ENCODE measurements around the gene BRS3. TPM values are rescaled to one million over a fixed set of nuclear protein-coding genes. Genes with fewer than 3 reads are reported as not detected.

Gene BRS3
- total and polyA plus RNA-seq, 2 experiments from 2014 or later: not detected

GRCh38 chrX:136529795-136530194 is 42.0 kb downstream of the BRS3 start (continued):
- TF ChIP-seq ZNF462 (CRISPR knock-in tag; IDR thresholded peaks at IDR 0.05) (no peak), CTCF (conservative IDR thresholded peaks at IDR 0.05; ENCODE audit: low read depth in 2 of 2) (no peak), POLR2AphosphoS5 (IDR thresholded peaks at IDR 0.05; ENCODE audit: low read depth) (no peak), EZH2phosphoT487 (IDR thresholded peaks at IDR 0.05; ENCODE audit: unreplicated experiment) (no peak)

GRCh38 chrX:136531951-136532350 is 44.2 kb downstream of the BRS3 start, which contains the start of gene VGLL1:
TSS of gene VGLL1 (plus strand) at chrX:136532215. CDS start at chrX:136536021, 3,806 bp downstream.
- no peaks in the 10 kb centered on the region for H3K79me2 ChIP-seq (replicated peaks; ENCODE audit: insufficient read depth)
- no peaks in the 10 kb centered on the region for H3K4me1 ChIP-seq (ENCODE audit: insufficient read depth)
- H3K4me2 ChIP-seq: no peak within 1 kb of the TSS
- Mint-ChIP-seq H3K9me3 (no peaks in the 10 kb centered on the region), H3K27me3 (ENCODE audit: insufficient read depth, low read depth, poor library complexity) (peaks cover 4% of the 10 kb centered on the region), H3K4me3 (no peak within 1 kb of the TSS), H3K4me1 (peaks cover 8% of the 10 kb centered on the region; the same call in 2 of the 3 replicates), H3K27ac (no peak within 1 kb of the TSS), H3K36me3 (ENCODE audit: low read depth) (no peaks in the 10 kb centered on the region)
- H3K4me3 ChIP-seq: no peak within 1 kb of the TSS
- H3K36me3 ChIP-seq (ENCODE audit: insufficient read depth): no peaks in the 10 kb centered on the region
- ATAC-seq (no peak), DNase-seq (ENCODE audit: low spot score) (no peak)
- no peaks in the 10 kb centered on the region for H3K27me3 ChIP-seq (ENCODE audit: insufficient read depth)
- H4K20me1 ChIP-seq (replicated peaks; ENCODE audit: insufficient read depth): no peaks in the 10 kb centered on the region
- H3F3A ChIP-seq (replicated peaks; ENCODE audit: low read depth): no peaks in the 10 kb centered on the region
- H3K9me2 ChIP-seq (ENCODE audit: insufficient read depth): no peaks in the 10 kb centered on the region
- H3K27ac ChIP-seq (ENCODE audit: low read depth): no peak within 1 kb of the TSS
- H2AFZ ChIP-seq: no peak within 1 kb of the TSS
- no peak for TF ChIP-seq STAT1 (IDR thresholded peaks at IDR 0.05; ENCODE audit: unreplicated experiment)
- TF ChIP-seq ZNF114 (CRISPR knock-in tag; IDR thresholded peaks at IDR 0.05): no peak
- TF ChIP-seq EZH2phosphoT487 (IDR thresholded peaks at IDR 0.05; ENCODE audit: unreplicated experiment): no peak
- no peak for TF ChIP-seq NANOG (IDR thresholded peaks at IDR 0.05; ENCODE audit: borderline replicate concordance)
- TF ChIP-seq ZNF331 (CRISPR knock-in tag; IDR thresholded peaks at IDR 0.05; ENCODE audit: low read depth): no peak
- TF ChIP-seq POLR2AphosphoS5 (IDR thresholded peaks at IDR 0.05; ENCODE audit: low read depth): no peak
- TF ChIP-seq EZH2 (IDR thresholded peaks at IDR 0.05; ENCODE audit: low read depth, unreplicated experiment): no peak
- TF ChIP-seq JUNB (IDR thresholded peaks at IDR 0.05; ENCODE audit: unreplicated experiment): no peak
- no peak for TF ChIP-seq CTCF (conservative IDR thresholded peaks at IDR 0.05; ENCODE audit: low read depth in 2 of 2)
- no peak for TF ChIP-seq CREB1 (CRISPR knock-in tag; IDR thresholded peaks at IDR 0.05; ENCODE audit: low read depth)
